RWPE2 (cell line): ENCODE measurements around the gene NANOS3.

Source experiments
- ATAC-seq: fragments of 200-7000 bp; cut with Tn5 transposase; 3 replicates; pipeline ENCODE4 v1.9.1; 2021; ENCODE audit warnings: low read depth
- DNase-seq: peaks from one replicate; pipeline ENCODE4 v3.0.0-alpha.2; 2020; ENCODE audit warnings: low spot score
- H3K27ac ChIP-seq: fragments of 450-650 bp; 2 replicates; pipeline ENCODE4 v1.5.1; 2017; ENCODE audit warnings: mild to moderate bottlenecking; ENCODE audit not compliant: poor library complexity, severe bottlenecking
- H3K27me3 ChIP-seq: fragments of 250-450 bp; sonication (Bioruptor Pico); 2 replicates; pipeline ENCODE4 v1.5.1; 2021; ENCODE audit warnings: mild to moderate bottlenecking, moderate library complexity; ENCODE audit not compliant: insufficient read depth, poor library complexity, severe bottlenecking
- H3K36me3 ChIP-seq: fragments of 250-450 bp; sonication (Bioruptor Pico); 2 replicates; pipeline ENCODE4 v1.5.1; 2020; ENCODE audit warnings: low read depth, mild to moderate bottlenecking, moderate library complexity
- H3K4me1 ChIP-seq: fragments of 250-450 bp; sonication (Bioruptor Pico); 2 replicates; pipeline ENCODE4 v1.5.1; 2021; ENCODE audit warnings: mild to moderate bottlenecking, moderate library complexity; ENCODE audit not compliant: insufficient read depth, poor library complexity, severe bottlenecking
- H3K4me3 ChIP-seq: fragments of 250-450 bp; sonication (Bioruptor Pico); 2 replicates; pipeline ENCODE4 v1.5.1; 2021; ENCODE audit warnings: mild to moderate bottlenecking, moderate library complexity; ENCODE audit not compliant: severe bottlenecking
- H3K9me3 ChIP-seq: fragments of 250-450 bp; sonication (Bioruptor Pico); 2 replicates; pipeline ENCODE4 v1.5.1; 2021; ENCODE audit warnings: mild to moderate bottlenecking, moderate library complexity; ENCODE audit not compliant: severe bottlenecking
- CTCF ChIP-seq: fragments of 450-650 bp; IDR thresholded peaks from one replicate; pipeline ENCODE4 v1.5.1; 2017; ENCODE audit warnings: mild to moderate bottlenecking, moderate library complexity; ENCODE audit not compliant: poor library complexity, severe bottlenecking

The NANOS3 gene

GRCh38 chr19:13914777-13915176 is 37.8 kb downstream of the NANOS3 start:
- Histone ChIP-seq H3K27ac (no peak overlapping the region), H3K4me3 (no peak overlapping the region), H3K4me1 (no peaks in the 10 kb centered on the region), H3K9me3 (no peaks in the 10 kb centered on the region), H3K36me3 (peaks cover 67% of the 10 kb centered on the region), H3K27me3 (no peaks in the 10 kb centered on the region)
- no peak for ATAC-seq
- no peak for DNase-seq
- no peak for TF ChIP-seq CTCF

GRCh38 chr19:13917888-13918406 is 41.0 kb downstream of the NANOS3 start:
- Histone ChIP-seq H3K4me1 (no peaks in the 10 kb centered on the region), H3K9me3 (no peaks in the 10 kb centered on the region), H3K4me3 (no peak overlapping the region), H3K36me3 (peaks cover 76% of the 10 kb centered on the region), H3K27me3 (no peaks in the 10 kb centered on the region), H3K27ac (no peak overlapping the region)
- DNase-seq: no peak
- no peak for ATAC-seq
- TF ChIP-seq CTCF: no peak

- no peak overlapping the region for H3K27ac ChIP-seq
- H3K36me3 ChIP-seq: peaks cover 72% of the 10 kb centered on the region
Measured at GRCh38 chr19:13918726-13919411, 41.9 kb downstream of the NANOS3 start.

GRCh38 chr19:13920524-13920923 is 43.6 kb downstream of the NANOS3 start:
- Histone ChIP-seq H3K9me3 (no peaks in the 10 kb centered on the region), H3K4me3 (no peak overlapping the region), H3K36me3 (peaks cover 63% of the 10 kb centered on the region), H3K4me1 (no peaks in the 10 kb centered on the region), H3K27me3 (no peaks in the 10 kb centered on the region), H3K27ac (no peak overlapping the region)
- TF ChIP-seq CTCF: no peak
- DNase-seq: no peak
- no peak for ATAC-seq

More at GRCh38 chr19:13918726-13919411, 41.9 kb downstream of the NANOS3 start:
- DNase-seq (no peak), ATAC-seq (no peak)
- Histone ChIP-seq H3K9me3 (no peaks in the 10 kb centered on the region), H3K4me1 (no peaks in the 10 kb centered on the region), H3K27me3 (no peaks in the 10 kb centered on the region), H3K4me3 (no peak overlapping the region)
- no peak for TF ChIP-seq CTCF
